Measurements from ENCODE around the gene PTPRR. TPM values are rescaled to one million over a fixed set of nuclear protein-coding genes. Genes with fewer than 3 reads are reported as not detected.

The PTPRR gene
- total and polyA plus RNA-seq, 2 donors (not counting 3 experiments of a cell fraction or from before 2014, with no cell fraction given) = 0.46 to 1.1 TPM

- intact Hi-C loops (cut with micrococcal nuclease) (no loop called here), dilution Hi-C loops (cut with MboI; ENCODE audit: extremely low pct_ligation_motif_present, low sequenced_read_pairs) (no loop called here)
- Histone ChIP-seq H3K36me3 (ENCODE audit: control insufficient read depth in 2 of 2, extremely low read depth in 1 of 2, insufficient read depth in 2 of 2, low read length in 2 of 2) (no peaks in the 10 kb centered on the region), H3K4me3 (replicated peaks in 1 of 3; ENCODE audit: insufficient read depth in 1 of 3, low read depth in 1 of 3, low read length in 3 of 3) (no peak overlapping the region), H3K9me1 (replicated peaks; ENCODE audit: control insufficient read depth, extremely low read depth, insufficient read depth, low read length) (no peaks in the 10 kb centered on the region), H3K4me2 (ENCODE audit: insufficient read depth, low read length) (no peak overlapping the region), H3K4me1 (ENCODE audit: control insufficient read depth, extremely low read depth, insufficient read depth, low read length) (no peaks in the 10 kb centered on the region), H3K9me3 (replicated peaks; ENCODE audit: control insufficient read depth, insufficient read depth, low read length) (no peaks in the 10 kb centered on the region), H3K79me2 (ENCODE audit: control insufficient read depth, insufficient read depth, low read length) (no peaks in the 10 kb centered on the region), H2AFZ (ENCODE audit: low read depth, low read length) (no peak overlapping the region), H3K27me3 (ENCODE audit: control insufficient read depth in 2 of 2, insufficient read depth in 2 of 2, low read length in 2 of 2) (peaks cover 5 to 6% of the 10 kb centered on the region in 2 experiments), H3K9ac (replicated peaks; ENCODE audit: extremely low read depth, insufficient read depth, low read length) (no peak overlapping the region), H3K27ac (ENCODE audit: insufficient read depth, low read depth, low read length) (no peak overlapping the region), H4K20me1 (replicated peaks; ENCODE audit: control insufficient read depth, extremely low read depth, insufficient read depth, low read length) (no peaks in the 10 kb centered on the region)
- POLR2A ChIA-PET = no interaction called here
- no peak for DNase-seq (ENCODE audit: low read depth, low spot score)
- CTCF ChIA-PET = no interaction called here
- FAIRE-seq = no peak
- BruUV-seq (replicated peaks) = no TSS peak
- TF ChIP-seq POLR2A (IDR thresholded peaks at IDR 0.05; ENCODE audit: low read depth, low read length) (no peak), GATA2 (IDR thresholded peaks at IDR 0.05; ENCODE audit: insufficient read depth, insufficient read length, low read depth, low read length) (no peak), FOS (IDR thresholded peaks at IDR 0.05; ENCODE audit: borderline replicate concordance, insufficient read depth, low read length) (no peak), POLR2AphosphoS5 (IDR thresholded peaks at IDR 0.05; ENCODE audit: insufficient read depth, low read depth, low read length) (no peak), JUN (IDR thresholded peaks at IDR 0.05; ENCODE audit: borderline replicate concordance, insufficient read depth, insufficient read length, low read depth) (no peak)
- TF ChIP-seq, protein P1, sequence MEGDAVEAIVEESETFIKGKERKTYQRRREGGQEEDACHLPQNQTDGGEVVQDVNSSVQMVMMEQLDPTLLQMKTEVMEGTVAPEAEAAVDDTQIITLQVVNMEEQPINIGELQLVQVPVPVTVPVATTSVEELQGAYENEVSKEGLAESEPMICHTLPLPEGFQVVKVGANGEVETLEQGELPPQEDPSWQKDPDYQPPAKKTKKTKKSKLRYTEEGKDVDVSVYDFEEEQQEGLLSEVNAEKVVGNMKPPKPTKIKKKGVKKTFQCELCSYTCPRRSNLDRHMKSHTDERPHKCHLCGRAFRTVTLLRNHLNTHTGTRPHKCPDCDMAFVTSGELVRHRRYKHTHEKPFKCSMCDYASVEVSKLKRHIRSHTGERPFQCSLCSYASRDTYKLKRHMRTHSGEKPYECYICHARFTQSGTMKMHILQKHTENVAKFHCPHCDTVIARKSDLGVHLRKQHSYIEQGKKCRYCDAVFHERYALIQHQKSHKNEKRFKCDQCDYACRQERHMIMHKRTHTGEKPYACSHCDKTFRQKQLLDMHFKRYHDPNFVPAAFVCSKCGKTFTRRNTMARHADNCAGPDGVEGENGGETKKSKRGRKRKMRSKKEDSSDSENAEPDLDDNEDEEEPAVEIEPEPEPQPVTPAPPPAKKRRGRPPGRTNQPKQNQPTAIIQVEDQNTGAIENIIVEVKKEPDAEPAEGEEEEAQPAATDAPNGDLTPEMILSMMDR (IDR thresholded peaks at IDR 0.05; ENCODE audit: extremely low read depth in 1 of 2, insufficient read depth in 1 of 2, low read depth in 1 of 2, low read length in 2 of 2) = no peak
These were observed 170.6 kb downstream of the PTPRR start for GRCh38 chr12:70749931-70750330.

DNA sequence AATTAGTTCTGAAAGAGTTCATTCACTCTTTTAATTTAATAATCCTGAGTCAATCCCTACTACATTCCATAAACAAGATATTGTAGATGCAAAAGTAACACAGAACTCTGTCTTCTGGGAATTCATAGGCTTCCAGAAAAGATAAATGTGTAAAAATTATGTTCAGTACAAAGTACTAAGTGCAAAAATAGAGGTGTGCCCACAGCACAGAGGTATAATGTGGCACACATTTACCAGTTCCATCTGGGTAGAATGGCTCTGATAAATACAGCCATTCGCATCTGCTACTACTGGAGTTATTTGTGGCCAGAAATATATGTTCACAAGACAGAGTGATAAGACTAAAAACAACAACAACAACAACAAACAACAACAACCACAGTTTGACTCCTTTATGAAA lies 171.7 kb downstream of the PTPRR start:
- no peaks in the 10 kb centered on the region for H3K4me1 ChIP-seq (ENCODE audit: control insufficient read depth, extremely low read depth, insufficient read depth, low read length)
- H3K9me3 ChIP-seq (replicated peaks; ENCODE audit: control insufficient read depth, insufficient read depth, low read length) = no peaks in the 10 kb centered on the region
- no peaks in the 10 kb centered on the region for H4K20me1 ChIP-seq (replicated peaks; ENCODE audit: control insufficient read depth, extremely low read depth, insufficient read depth, low read length)
- dilution Hi-C loops (cut with MboI; ENCODE audit: extremely low pct_ligation_motif_present, low sequenced_read_pairs) = no loop called here
- no peak overlapping the region for H3K9ac ChIP-seq (replicated peaks; ENCODE audit: extremely low read depth, insufficient read depth, low read length)
- H3K9me1 ChIP-seq (replicated peaks; ENCODE audit: control insufficient read depth, extremely low read depth, insufficient read depth, low read length) = no peaks in the 10 kb centered on the region
- TF ChIP-seq, protein P1 (IDR thresholded peaks at IDR 0.05; ENCODE audit: extremely low read depth in 1 of 2, insufficient read depth in 1 of 2, low read depth in 1 of 2, low read length in 2 of 2) = no peak
- no peak for TF ChIP-seq MYC (IDR thresholded peaks at IDR 0.05; ENCODE audit: low read depth, low read length)
- no peak for TF ChIP-seq GATA2 (IDR thresholded peaks at IDR 0.05; ENCODE audit: insufficient read depth, insufficient read length, low read depth, low read length)
- TF ChIP-seq FOS (IDR thresholded peaks at IDR 0.05; ENCODE audit: borderline replicate concordance, insufficient read depth, low read length) = no peak
- no peak for TF ChIP-seq MAX (IDR thresholded peaks at IDR 0.05; ENCODE audit: insufficient read depth, insufficient read length)
- TF ChIP-seq POLR2A (IDR thresholded peaks at IDR 0.05; ENCODE audit: low read depth, low read length) = no peak
- no peak for TF ChIP-seq JUN (IDR thresholded peaks at IDR 0.05; ENCODE audit: borderline replicate concordance, insufficient read depth, insufficient read length, low read depth)
- TF ChIP-seq EZH2 (IDR thresholded peaks at IDR 0.05; ENCODE audit: borderline replicate concordance, low read depth, low read length, severe bottlenecking) = no peak
- TF ChIP-seq POLR2AphosphoS5 (IDR thresholded peaks at IDR 0.05; ENCODE audit: insufficient read depth, low read depth, low read length) = no peak
- H3K4me3 ChIP-seq (replicated peaks in 1 of 3; ENCODE audit: insufficient read depth in 1 of 3, low read depth in 1 of 3, low read length in 3 of 3) = no peak overlapping the region
- peaks cover 8 to 9% of the 10 kb centered on the region in 2 experiments for H3K27me3 ChIP-seq (ENCODE audit: control insufficient read depth in 2 of 2, insufficient read depth in 2 of 2, low read length in 2 of 2)
- no peaks in the 10 kb centered on the region for H3K36me3 ChIP-seq (ENCODE audit: control insufficient read depth in 2 of 2, extremely low read depth in 1 of 2, insufficient read depth in 2 of 2, low read length in 2 of 2)
- no peak overlapping the region for H2AFZ ChIP-seq (ENCODE audit: low read depth, low read length)
- ChIA-PET CTCF (interaction anchor here (0.8 to 1.3 kb wide), 3 partner anchors 15 to 100 kb away, joined by 3 to 4 read pairs (median 3); no protein-coding TSS in a partner anchor), POLR2A (no interaction called here)
- DNase-seq (ENCODE audit: low read depth, low spot score) (no peak), FAIRE-seq (no peak)
- intact Hi-C loops (cut with micrococcal nuclease) = no loop called here
- BruUV-seq (replicated peaks) = no TSS peak
- H3K4me2 ChIP-seq (ENCODE audit: insufficient read depth, low read length) = no peak overlapping the region
- H3K79me2 ChIP-seq (ENCODE audit: control insufficient read depth, insufficient read depth, low read length) = no peaks in the 10 kb centered on the region
- H3K27ac ChIP-seq (ENCODE audit: insufficient read depth, low read depth, low read length) = no peak overlapping the region
